SK-N-SH (cell line): Measurements from ENCODE around the gene MOK. TPM values are rescaled to one million over a fixed set of nuclear protein-coding genes. Genes with fewer than 3 reads are reported as not detected.

ENCODE experiments used
- CTCF ChIA-PET: fragments of 300-600, 350-600 bp; formaldehyde crosslinking; extraction: SDS; loops from one replicate; lab custom pipeline; 2021; lab: Yijun Ruan, JAX
- POLR2A ChIA-PET: fragments of 350-600 bp; sonication (Branson Sonifier 250); formaldehyde crosslinking; extraction: SDS; loops from one replicate; lab custom pipeline; 2020; ENCODE audit warnings: antibody characterized with exemption, inconsistent platforms; lab: Yijun Ruan, JAX
- DNase-seq: peaks from one replicate; pipeline ENCODE4 v3.0.0; 2012
- H2AFZ ChIP-seq: fragments of 200-600 bp; sonication (generic); 2 replicates; pipeline ENCODE4 v1.8.1; 2016; ENCODE audit warnings: antibody characterized with exemption, mild to moderate bottlenecking, low read depth
- H3F3A ChIP-seq: fragments of 200-600 bp; sonication (generic); replicated peaks from 2 replicates; pipeline ENCODE3; 2016; ENCODE audit warnings: antibody characterized with exemption, mild to moderate bottlenecking; ENCODE audit not compliant: insufficient read depth
- H3K27ac ChIP-seq, 2 experiments: fragments of 200-500 bp in 1 of 2; fragments of 200-600 bp in 1 of 2; sonication (Bioruptor generic) in 1 of 2; sonication (generic), shearing (Covaris generic) in 1 of 2; 2 replicates each; pipeline versions ENCODE4 v1.5.1 to v1.6.1; 2014 to 2016; ENCODE audit warnings: low read depth in 2 of 2, inconsistent platforms in 1 of 2, low read length in 1 of 2, mild to moderate bottlenecking in 1 of 2, mixed read lengths in 1 of 2
- H3K27me3 ChIP-seq: fragments of 200-600 bp; sonication (generic), shearing (Covaris generic); 2 replicates; pipeline ENCODE4 v1.6.1; 2016; ENCODE audit warnings: mixed run types; ENCODE audit not compliant: insufficient read depth
- H3K36me3 ChIP-seq, 2 experiments: fragments of 200-500 bp in 1 of 2; fragments of 200-600 bp in 1 of 2; sonication (Bioruptor generic) in 1 of 2; sonication (generic) in 1 of 2; replicated peaks in 1 of 2; 2 replicates each; pipeline versions ENCODE3 to v1.5.1; 2014 to 2016; ENCODE audit warnings: low read length in 1 of 2, mild to moderate bottlenecking in 1 of 2; ENCODE audit not compliant: insufficient read depth in 2 of 2, control insufficient read depth in 1 of 2
- H3K4me1 ChIP-seq, 2 experiments: fragments of 200-500 bp in 1 of 2; fragments of 200-600 bp in 1 of 2; sonication (Bioruptor generic) in 1 of 2; sonication (generic), shearing (Covaris generic) in 1 of 2; 2 replicates each; pipeline versions ENCODE4 v1.5.1 to v1.6.1; 2014 to 2016; ENCODE audit warnings: low read depth in 1 of 2, low read length in 1 of 2, mixed run types in 1 of 2; ENCODE audit not compliant: insufficient read depth in 2 of 2, control insufficient read depth in 1 of 2
- H3K4me2 ChIP-seq: fragments of 200-600 bp; sonication (generic), shearing (Covaris generic); 2 replicates; pipeline ENCODE4 v1.6.1; 2017; ENCODE audit warnings: mixed run types
- H3K4me3 ChIP-seq, 2 experiments: fragments of 200-500 bp in 1 of 2; fragments of 200-600 bp in 1 of 2; sonication (Bioruptor generic) in 1 of 2; sonication (generic), shearing (Covaris generic) in 1 of 2; 2 replicates each; pipeline versions ENCODE4 v1.5.1 to v1.8.1; 2014 to 2016; ENCODE audit warnings: low read depth in 2 of 2, inconsistent platforms in 1 of 2, low read length in 1 of 2, mild to moderate bottlenecking in 1 of 2, mixed read lengths in 1 of 2, moderate library complexity in 1 of 2
- H3K79me2 ChIP-seq: fragments of 200-600 bp; sonication (generic); 2 replicates; pipeline ENCODE4 v1.8.1; 2017; ENCODE audit warnings: mild to moderate bottlenecking; ENCODE audit not compliant: insufficient read depth
- H3K9ac ChIP-seq: fragments of 200-600 bp; sonication (generic); 2 replicates; pipeline ENCODE4 v1.6.1; 2017; ENCODE audit warnings: mixed run types
- H3K9me2 ChIP-seq: fragments of 200-600 bp; sonication (generic); 2 replicates; pipeline ENCODE4 v1.6.1; 2017; ENCODE audit warnings: mixed run types
- H3K9me3 ChIP-seq: fragments of 200-600 bp; sonication (generic); 2 replicates; pipeline ENCODE4 v1.6.1; 2017; ENCODE audit warnings: mixed run types, mild to moderate bottlenecking, moderate library complexity
- H4K20me1 ChIP-seq: fragments of 200-600 bp; sonication (generic); 2 replicates; pipeline ENCODE4 v1.6.1; 2017; ENCODE audit warnings: mild to moderate bottlenecking, mixed run types; ENCODE audit not compliant: insufficient read depth
- CHD2 ChIP-seq: fragments of 150-350 bp; IDR thresholded peaks from 2 replicates; pipeline ENCODE4 v1.6.1; 2018; ENCODE audit warnings: low read length; ENCODE audit not compliant: partially characterized antibody
- FOSL2 ChIP-seq: IDR thresholded peaks from 2 replicates; pipeline ENCODE4 v1.4.0; 2012; ENCODE audit warnings: low read depth, mild to moderate bottlenecking, moderate library complexity, borderline replicate concordance
- FOXJ3 ChIP-seq: sonication (generic); formaldehyde crosslinking; IDR thresholded peaks from 2 replicates; pipeline ENCODE4 v1.5.1; 2020; ENCODE audit warnings: mild to moderate bottlenecking, missing genetic modification reagents
- FOXM1 ChIP-seq: IDR thresholded peaks from 2 replicates; pipeline ENCODE4 v1.4.0; 2012; ENCODE audit warnings: low read depth, mild to moderate bottlenecking
- GATA2 ChIP-seq: sonication (generic); formaldehyde crosslinking; IDR thresholded peaks from 2 replicates; pipeline ENCODE4 v1.5.0; 2020; ENCODE audit warnings: mild to moderate bottlenecking, missing genetic modification reagents
- MEF2A ChIP-seq: IDR thresholded peaks from 2 replicates; pipeline ENCODE4 v1.4.0; 2012; ENCODE audit warnings: low read depth, borderline replicate concordance
- NRF1 ChIP-seq: IDR thresholded peaks from 2 replicates; pipeline ENCODE4 v1.6.1; 2012; ENCODE audit warnings: low read depth, mild to moderate bottlenecking, low read length
- POLR2AphosphoS5 ChIP-seq: IDR thresholded peaks from 2 replicates; pipeline ENCODE4 v1.6.1; 2012; ENCODE audit warnings: low read depth, low read length
- RCOR1 ChIP-seq: fragments of 150-350 bp; IDR thresholded peaks from 2 replicates; pipeline ENCODE4 v1.6.1; 2017; ENCODE audit warnings: antibody characterized with exemption, low read length
- TCF12 ChIP-seq: IDR thresholded peaks from 2 replicates; pipeline ENCODE4 v1.4.0; 2012
- WGBS: methylation state at CpG from one replicate; pipeline ENCODE4 v1.1.6; 2017; ENCODE audit warnings: low lambda C conversion rate; 5-methylcytosine and 5-hydroxymethylcytosine counted together
- polyA plus RNA-seq, 3 experiments: library from polyadenylated mRNA; depleted of rRNA; stranded (reverse); fragments of >200 nt; gene quantifications; 2 replicates each; pipeline ENCODE4 v1.2.3, GENCODE V29; 2012
- TF ChIP-seq, protein P1 (sequence below): IDR thresholded peaks from 2 replicates; pipeline ENCODE4 v1.6.1; 2012; ENCODE audit warnings: mild to moderate bottlenecking, low read depth, low read length, moderate library complexity
- TF ChIP-seq, protein P2 (sequence below): IDR thresholded peaks from 2 replicates; pipeline ENCODE4; 2012
- TF ChIP-seq, protein P3 (sequence below): fragments of 150-350 bp; IDR thresholded peaks from 2 replicates; pipeline ENCODE4 v1.6.1; 2017; ENCODE audit warnings: antibody characterized with exemption, low read length, low read depth, borderline replicate concordance

MOK gene
- polyA plus RNA-seq, 1 of the 3 experiments (the other 2 are of a cell fraction), result 13.3 TPM

DNA sequence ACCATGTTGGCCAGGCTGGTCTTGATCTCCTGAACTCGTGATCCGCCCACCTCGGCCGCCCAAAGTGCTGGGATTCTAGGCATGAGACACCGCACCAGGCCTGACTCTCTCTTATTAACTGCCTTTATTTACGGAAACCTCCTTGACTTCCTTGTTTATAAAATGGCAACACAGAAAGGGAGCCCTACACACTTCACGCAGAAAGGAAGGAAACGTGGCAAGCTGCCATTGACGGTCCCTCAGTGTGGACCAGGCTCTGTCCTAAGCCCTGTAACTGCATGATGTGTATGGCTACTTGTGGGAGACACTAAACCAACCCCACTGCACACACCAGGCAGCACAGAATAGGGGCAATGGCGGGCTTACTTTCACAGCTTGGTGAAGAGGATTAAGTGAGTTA lies 46.1 kb upstream of the MOK start:
- ChIA-PET CTCF (no interaction called here), POLR2A (no interaction called here)
- Histone ChIP-seq H2AFZ (no peak overlapping the region), H4K20me1 (no peaks in the 10 kb centered on the region), H3K79me2 (no peaks in the 10 kb centered on the region), H3K36me3 (peaks cover 31 to 41% of the 10 kb centered on the region in 2 experiments), H3K27me3 (no peaks in the 10 kb centered on the region), H3K9ac (no peak overlapping the region), H3K9me2 (no peaks in the 10 kb centered on the region), H3K9me3 (no peaks in the 10 kb centered on the region), H3F3A (no peaks in the 10 kb centered on the region), H3K4me2 (no peak overlapping the region), H3K27ac (no peak overlapping the region), H3K4me3 (no peak overlapping the region), H3K4me1 (no peaks in the 10 kb centered on the region)
- no peak for DNase-seq
- TF ChIP-seq GATA2 (no peak), NRF1 (no peak), CHD2 (no peak)
- WGBS, result 100% methylated on average over 10 of the region's 10 CpGs

DNA sequence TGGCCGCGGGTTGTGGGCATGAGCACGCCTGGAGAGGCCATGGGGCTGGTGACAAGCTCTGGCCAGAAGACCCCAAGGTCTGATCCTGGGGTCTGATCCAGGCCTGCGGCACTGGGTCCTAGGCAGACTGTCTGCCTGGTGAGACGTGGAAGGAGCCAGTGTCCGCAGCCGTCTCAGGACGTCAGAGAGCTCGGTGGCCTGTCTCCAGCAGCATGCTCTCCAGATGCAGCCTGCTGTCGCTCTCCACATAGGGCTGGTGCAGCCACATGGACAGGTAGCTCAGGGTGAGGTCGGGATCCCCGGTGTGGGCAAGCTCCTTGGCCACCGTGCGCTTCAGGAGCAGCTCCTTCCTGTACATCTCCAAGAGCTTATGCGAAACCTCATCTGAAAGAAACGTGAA lies 43.4 kb upstream of the MOK start:
- no peaks in the 10 kb centered on the region for H3K9me2 ChIP-seq
- no peak overlapping the region for H3K4me3 ChIP-seq
- H3K36me3 ChIP-seq, result peaks cover 28 to 30% of the 10 kb centered on the region in 2 experiments
- no peaks in the 10 kb centered on the region for H3K9me3 ChIP-seq
- TF ChIP-seq RCOR1, result no peak
- no peak for TF ChIP-seq FOSL2
- TF ChIP-seq, protein P1, sequence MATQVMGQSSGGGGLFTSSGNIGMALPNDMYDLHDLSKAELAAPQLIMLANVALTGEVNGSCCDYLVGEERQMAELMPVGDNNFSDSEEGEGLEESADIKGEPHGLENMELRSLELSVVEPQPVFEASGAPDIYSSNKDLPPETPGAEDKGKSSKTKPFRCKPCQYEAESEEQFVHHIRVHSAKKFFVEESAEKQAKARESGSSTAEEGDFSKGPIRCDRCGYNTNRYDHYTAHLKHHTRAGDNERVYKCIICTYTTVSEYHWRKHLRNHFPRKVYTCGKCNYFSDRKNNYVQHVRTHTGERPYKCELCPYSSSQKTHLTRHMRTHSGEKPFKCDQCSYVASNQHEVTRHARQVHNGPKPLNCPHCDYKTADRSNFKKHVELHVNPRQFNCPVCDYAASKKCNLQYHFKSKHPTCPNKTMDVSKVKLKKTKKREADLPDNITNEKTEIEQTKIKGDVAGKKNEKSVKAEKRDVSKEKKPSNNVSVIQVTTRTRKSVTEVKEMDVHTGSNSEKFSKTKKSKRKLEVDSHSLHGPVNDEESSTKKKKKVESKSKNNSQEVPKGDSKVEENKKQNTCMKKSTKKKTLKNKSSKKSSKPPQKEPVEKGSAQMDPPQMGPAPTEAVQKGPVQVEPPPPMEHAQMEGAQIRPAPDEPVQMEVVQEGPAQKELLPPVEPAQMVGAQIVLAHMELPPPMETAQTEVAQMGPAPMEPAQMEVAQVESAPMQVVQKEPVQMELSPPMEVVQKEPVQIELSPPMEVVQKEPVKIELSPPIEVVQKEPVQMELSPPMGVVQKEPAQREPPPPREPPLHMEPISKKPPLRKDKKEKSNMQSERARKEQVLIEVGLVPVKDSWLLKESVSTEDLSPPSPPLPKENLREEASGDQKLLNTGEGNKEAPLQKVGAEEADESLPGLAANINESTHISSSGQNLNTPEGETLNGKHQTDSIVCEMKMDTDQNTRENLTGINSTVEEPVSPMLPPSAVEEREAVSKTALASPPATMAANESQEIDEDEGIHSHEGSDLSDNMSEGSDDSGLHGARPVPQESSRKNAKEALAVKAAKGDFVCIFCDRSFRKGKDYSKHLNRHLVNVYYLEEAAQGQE, result no peak
- TF ChIP-seq FOXJ3 (CRISPR knock-in tag), result no peak
- no peak for TF ChIP-seq FOXM1
- no peak for TF ChIP-seq CHD2
- no peak for TF ChIP-seq TCF12
- TF ChIP-seq, protein P2, sequence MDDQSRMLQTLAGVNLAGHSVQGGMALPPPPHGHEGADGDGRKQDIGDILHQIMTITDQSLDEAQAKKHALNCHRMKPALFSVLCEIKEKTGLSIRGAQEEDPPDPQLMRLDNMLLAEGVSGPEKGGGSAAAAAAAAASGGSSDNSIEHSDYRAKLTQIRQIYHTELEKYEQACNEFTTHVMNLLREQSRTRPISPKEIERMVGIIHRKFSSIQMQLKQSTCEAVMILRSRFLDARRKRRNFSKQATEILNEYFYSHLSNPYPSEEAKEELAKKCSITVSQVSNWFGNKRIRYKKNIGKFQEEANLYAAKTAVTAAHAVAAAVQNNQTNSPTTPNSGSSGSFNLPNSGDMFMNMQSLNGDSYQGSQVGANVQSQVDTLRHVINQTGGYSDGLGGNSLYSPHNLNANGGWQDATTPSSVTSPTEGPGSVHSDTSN, result no peak
- no peak for TF ChIP-seq POLR2AphosphoS5
- TF ChIP-seq, protein P3, sequence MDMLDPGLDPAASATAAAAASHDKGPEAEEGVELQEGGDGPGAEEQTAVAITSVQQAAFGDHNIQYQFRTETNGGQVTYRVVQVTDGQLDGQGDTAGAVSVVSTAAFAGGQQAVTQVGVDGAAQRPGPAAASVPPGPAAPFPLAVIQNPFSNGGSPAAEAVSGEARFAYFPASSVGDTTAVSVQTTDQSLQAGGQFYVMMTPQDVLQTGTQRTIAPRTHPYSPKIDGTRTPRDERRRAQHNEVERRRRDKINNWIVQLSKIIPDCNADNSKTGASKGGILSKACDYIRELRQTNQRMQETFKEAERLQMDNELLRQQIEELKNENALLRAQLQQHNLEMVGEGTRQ, result no peak
- no peak for TF ChIP-seq MEF2A
- H3K27me3 ChIP-seq, result no peaks in the 10 kb centered on the region
- H2AFZ ChIP-seq, result no peak overlapping the region
- H3K79me2 ChIP-seq, result no peaks in the 10 kb centered on the region
- peaks cover 3% of the 10 kb centered on the region for H3F3A ChIP-seq
- no peaks in the 10 kb centered on the region for H3K4me1 ChIP-seq
- no peak overlapping the region for H3K9ac ChIP-seq
- 96% methylated on average over 15 of the region's 16 CpGs for WGBS
- H3K27ac ChIP-seq, result no peak overlapping the region
- CTCF ChIA-PET, result no interaction called here
- H3K4me2 ChIP-seq, result no peak overlapping the region
- DNase-seq, result no peak
- H4K20me1 ChIP-seq, result no peaks in the 10 kb centered on the region
- POLR2A ChIA-PET, result no interaction called here
